Measurements from ENCODE around the gene COL26A1. TPM values are rescaled to one million over a fixed set of nuclear protein-coding genes. Genes with fewer than 3 reads are reported as not detected.

The COL26A1 gene
- total RNA-seq, 2 experiments from 2014 or later = not detected

DNA sequence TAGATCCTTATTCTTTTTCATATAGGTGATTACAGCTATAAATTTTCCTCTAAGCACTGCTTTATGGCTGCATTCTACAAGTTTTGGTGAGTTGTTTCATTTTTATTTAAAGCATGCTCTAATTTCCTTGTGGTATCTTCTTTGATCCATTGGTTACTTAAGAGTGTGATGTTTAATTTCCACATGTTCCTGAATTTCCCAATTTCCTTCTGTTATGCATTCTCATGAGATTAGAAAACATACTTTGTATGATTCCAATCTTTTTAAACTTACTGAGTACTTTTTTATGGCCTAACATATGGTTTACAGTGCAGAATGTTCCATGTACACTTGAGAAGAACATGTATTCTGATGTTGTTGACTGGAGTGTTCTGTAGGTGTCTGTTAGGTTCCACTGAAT lies 213.0 kb downstream of the COL26A1 start:
- H3K4me3 Mint-ChIP-seq = no peak overlapping the region
- no peaks in the 10 kb centered on the region for H3K4me1 Mint-ChIP-seq (ENCODE audit: low read depth)
- ChIA-PET POLR2A (no interaction called here), CTCF (no interaction called here)
- no peak for DNase-seq
- no peak overlapping the region for H3K27ac Mint-ChIP-seq
- TF ChIP-seq, protein P1, sequence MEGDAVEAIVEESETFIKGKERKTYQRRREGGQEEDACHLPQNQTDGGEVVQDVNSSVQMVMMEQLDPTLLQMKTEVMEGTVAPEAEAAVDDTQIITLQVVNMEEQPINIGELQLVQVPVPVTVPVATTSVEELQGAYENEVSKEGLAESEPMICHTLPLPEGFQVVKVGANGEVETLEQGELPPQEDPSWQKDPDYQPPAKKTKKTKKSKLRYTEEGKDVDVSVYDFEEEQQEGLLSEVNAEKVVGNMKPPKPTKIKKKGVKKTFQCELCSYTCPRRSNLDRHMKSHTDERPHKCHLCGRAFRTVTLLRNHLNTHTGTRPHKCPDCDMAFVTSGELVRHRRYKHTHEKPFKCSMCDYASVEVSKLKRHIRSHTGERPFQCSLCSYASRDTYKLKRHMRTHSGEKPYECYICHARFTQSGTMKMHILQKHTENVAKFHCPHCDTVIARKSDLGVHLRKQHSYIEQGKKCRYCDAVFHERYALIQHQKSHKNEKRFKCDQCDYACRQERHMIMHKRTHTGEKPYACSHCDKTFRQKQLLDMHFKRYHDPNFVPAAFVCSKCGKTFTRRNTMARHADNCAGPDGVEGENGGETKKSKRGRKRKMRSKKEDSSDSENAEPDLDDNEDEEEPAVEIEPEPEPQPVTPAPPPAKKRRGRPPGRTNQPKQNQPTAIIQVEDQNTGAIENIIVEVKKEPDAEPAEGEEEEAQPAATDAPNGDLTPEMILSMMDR (IDR thresholded peaks at IDR 0.05) = no peak
- intact Hi-C loops (cut with micrococcal nuclease) = no loop called here
- no peak for ATAC-seq
- H3K9me3 Mint-ChIP-seq = peaks cover 8% of the 10 kb centered on the region
- H3K36me3 Mint-ChIP-seq (ENCODE audit: low read depth) = no peaks in the 10 kb centered on the region
- peaks cover 5% of the 10 kb centered on the region for H3K27me3 Mint-ChIP-seq

DNA sequence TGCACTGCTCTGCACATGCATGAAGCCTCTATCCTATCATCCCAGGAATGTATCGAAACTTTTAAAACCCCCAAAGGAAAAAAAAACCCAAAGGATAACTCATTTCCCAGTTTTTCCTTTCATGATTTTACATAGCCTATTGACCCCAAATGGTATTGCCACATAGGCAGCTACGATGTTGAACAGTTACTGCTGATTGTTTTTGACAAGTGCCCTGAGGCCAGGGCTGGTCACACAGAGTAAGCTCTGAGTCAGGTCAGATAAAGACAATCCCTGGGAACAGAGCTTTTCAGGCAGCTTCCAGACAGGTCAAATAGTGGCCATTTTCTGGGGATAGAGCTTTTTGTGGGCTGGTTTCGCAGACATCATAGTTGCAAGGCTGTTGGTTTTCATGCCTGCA lies 214.3 kb downstream of the COL26A1 start:
- ATAC-seq (no peak), DNase-seq (no peak)
- no peak overlapping the region for H3K4me3 Mint-ChIP-seq
- H3K27ac Mint-ChIP-seq = no peak overlapping the region
- H3K36me3 Mint-ChIP-seq (ENCODE audit: low read depth) = no peaks in the 10 kb centered on the region
- intact Hi-C loops (cut with micrococcal nuclease) = no loop called here
- ChIA-PET POLR2A (no interaction called here), CTCF (no interaction called here)
- peaks cover 8% of the 10 kb centered on the region for H3K9me3 Mint-ChIP-seq
- no peaks in the 10 kb centered on the region for H3K4me1 Mint-ChIP-seq (ENCODE audit: low read depth)
- peaks cover 4% of the 10 kb centered on the region for H3K27me3 Mint-ChIP-seq
- TF ChIP-seq, protein P1 (IDR thresholded peaks at IDR 0.05) = no peak

DNA sequence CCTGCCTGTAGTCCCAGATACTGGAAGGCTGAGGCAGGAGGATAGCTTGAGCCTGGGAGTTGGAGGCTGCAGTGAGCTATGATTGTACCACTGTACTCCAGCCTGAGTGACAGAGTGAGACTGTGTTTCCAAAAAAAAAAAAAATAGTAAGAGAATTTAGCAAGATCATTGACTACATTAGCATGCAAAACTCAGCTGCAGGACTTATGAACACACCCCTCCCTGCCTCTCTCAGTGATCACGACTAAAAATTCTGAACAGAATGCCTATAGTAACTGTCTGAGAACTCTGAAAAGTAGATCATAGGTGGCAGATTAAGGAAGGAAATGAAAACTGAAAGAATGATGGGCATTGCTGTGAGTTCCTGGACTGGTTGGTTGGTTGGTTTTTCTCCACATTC lies 215.9 kb downstream of the COL26A1 start:
- CTCF ChIA-PET = no interaction called here
- Mint-ChIP-seq H3K4me3 (no peak overlapping the region), H3K27ac (no peak overlapping the region), H3K36me3 (ENCODE audit: low read depth) (no peaks in the 10 kb centered on the region), H3K9me3 (peaks cover under 1% of the 10 kb centered on the region), H3K27me3 (peaks cover 4% of the 10 kb centered on the region), H3K4me1 (ENCODE audit: low read depth) (no peaks in the 10 kb centered on the region)
- TF ChIP-seq, protein P1 (IDR thresholded peaks at IDR 0.05) = no peak
- no peak for DNase-seq
- intact Hi-C loops (cut with micrococcal nuclease) = no loop called here
- POLR2A ChIA-PET = no interaction called here
- no peak for ATAC-seq

DNA sequence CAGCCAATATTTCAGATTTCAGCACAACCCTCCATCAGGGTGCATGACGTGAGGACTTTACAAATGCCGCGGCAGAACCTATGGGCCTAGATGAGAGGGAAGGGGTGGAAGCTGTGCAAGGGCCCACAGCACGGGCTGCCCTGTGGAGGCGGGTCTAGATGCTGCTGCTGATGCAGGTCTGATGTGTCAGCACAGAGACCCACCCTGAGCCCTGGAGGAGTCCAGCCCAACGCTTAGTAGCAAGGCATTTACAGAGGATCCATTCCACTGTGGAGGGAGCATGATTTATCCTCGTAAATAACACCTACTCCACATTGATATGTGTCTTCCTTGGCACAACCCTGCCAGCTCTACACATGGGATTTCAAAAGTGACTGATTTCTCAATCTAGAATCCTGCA lies 217.9 kb downstream of the COL26A1 start:
- intact Hi-C loops (cut with micrococcal nuclease) = no loop called here
- H3K4me1 Mint-ChIP-seq (ENCODE audit: low read depth) = no peaks in the 10 kb centered on the region
- ChIA-PET POLR2A (no interaction called here), CTCF (no interaction called here)
- no peaks in the 10 kb centered on the region for H3K36me3 Mint-ChIP-seq (ENCODE audit: low read depth)
- no peak overlapping the region for H3K4me3 Mint-ChIP-seq
- ATAC-seq (no peak), DNase-seq (no peak)
- no peaks in the 10 kb centered on the region for H3K9me3 Mint-ChIP-seq
- peaks cover 4% of the 10 kb centered on the region for H3K27me3 Mint-ChIP-seq
- TF ChIP-seq, protein P1 (IDR thresholded peaks at IDR 0.05) = no peak
- no peak overlapping the region for H3K27ac Mint-ChIP-seq

DNA sequence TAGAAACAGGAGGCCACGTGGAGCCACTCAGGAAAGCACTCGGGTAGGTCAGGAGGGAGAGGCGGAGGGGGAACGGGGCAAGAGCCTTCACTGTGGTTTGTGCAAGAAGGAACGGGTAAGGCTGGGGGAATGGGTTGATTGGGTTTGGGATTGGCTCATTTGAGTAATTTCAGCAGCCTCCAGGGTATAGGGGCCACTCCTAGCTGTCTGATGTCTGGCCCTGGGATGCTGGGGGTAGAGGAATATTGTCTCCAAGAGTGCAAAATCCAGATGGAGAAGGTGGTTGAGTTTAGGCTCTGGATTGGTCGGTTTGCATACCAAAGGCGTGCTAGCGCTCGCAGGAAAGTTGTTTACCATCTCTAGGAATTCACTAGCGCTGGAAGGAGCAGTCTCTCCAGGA lies 219.2 kb downstream of the COL26A1 start:
- ATAC-seq (no peak), DNase-seq (no peak)
- H3K9me3 Mint-ChIP-seq = no peaks in the 10 kb centered on the region
- ChIA-PET POLR2A (no interaction called here), CTCF (no interaction called here)
- peaks cover 1% of the 10 kb centered on the region for H3K27me3 Mint-ChIP-seq
- H3K36me3 Mint-ChIP-seq (ENCODE audit: low read depth) = no peaks in the 10 kb centered on the region
- H3K4me1 Mint-ChIP-seq (ENCODE audit: low read depth) = no peaks in the 10 kb centered on the region
- intact Hi-C loops (cut with micrococcal nuclease) = no loop called here
- TF ChIP-seq, protein P1 (IDR thresholded peaks at IDR 0.05) = no peak
- no peak overlapping the region for H3K27ac Mint-ChIP-seq
- H3K4me3 Mint-ChIP-seq = no peak overlapping the region

Data from activated CD8-positive, alpha-beta T cell treated with anti-CD3 and anti-CD28 coated beads for 36 hours (primary cell).